AG20443 (cell line): ENCODE results near the gene ARHGAP18.

Experiments
- DNase-seq: peaks from one replicate; pipeline ENCODE4 v3.0.0; 2012; ENCODE audit warnings: low spot score, mixed read lengths

ARHGAP18 gene

DNA sequence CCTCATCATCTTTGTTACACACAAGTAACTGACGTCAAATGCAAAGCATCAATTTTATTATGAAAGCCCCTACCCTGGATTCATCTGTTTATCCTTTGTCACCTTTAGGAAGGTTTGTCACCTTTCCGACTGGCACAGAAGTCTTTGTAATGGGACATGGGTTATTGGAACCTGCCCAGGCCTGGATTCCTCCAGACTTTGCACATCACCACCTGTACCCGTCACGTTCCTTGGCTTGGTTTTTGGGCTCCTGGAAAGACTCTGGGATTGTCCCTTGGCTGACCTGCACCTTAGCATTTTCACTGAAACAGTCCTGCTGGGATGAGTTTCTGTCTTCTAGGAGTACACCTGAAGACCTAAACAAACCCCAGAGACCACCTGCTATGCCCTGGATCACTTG is 15.4 kb upstream of the ARHGAP18 start:
- DNase-seq: no peak

DNA sequence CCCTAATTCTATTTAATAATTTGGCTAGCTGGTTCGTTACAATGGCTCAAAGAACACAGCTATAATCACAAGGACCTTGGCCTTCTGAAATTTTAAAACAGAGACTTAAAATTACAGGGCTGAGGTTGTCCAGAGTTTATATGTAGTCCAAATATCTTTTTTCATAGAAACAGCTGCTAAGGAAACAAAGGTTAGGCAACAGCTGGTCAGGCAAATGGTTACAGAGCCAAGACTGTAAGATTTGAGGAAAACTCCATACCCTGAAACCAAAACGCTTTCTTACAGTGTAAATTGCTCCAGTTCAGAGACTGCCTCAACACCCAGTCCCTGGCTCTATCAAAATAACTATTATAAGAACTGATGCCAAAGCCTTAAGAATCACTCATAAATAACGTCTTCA is 9.7 kb upstream of the ARHGAP18 start:
- peak; percentile 26 for DNase-seq

DNA sequence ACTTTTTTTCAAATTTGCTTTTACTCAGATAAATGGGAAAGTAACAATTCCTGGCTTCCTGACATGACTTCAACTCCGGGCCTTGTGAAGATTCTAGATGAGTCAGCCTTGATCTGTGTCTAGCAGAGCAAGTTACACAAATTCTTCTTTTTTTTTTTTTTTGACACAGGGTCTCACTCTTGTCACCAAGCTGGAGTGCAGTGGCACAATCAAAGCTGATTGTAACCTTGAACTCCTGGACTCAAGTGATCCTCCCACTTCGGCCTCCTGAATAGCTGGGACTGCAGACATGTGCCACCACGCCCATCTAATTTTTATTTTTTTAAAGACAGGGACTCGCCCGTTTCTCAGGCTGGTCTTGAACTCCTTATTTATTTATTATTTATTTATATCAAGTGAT is 7.3 kb upstream of the ARHGAP18 start:
- DNase-seq: peak; percentile 33

DNA sequence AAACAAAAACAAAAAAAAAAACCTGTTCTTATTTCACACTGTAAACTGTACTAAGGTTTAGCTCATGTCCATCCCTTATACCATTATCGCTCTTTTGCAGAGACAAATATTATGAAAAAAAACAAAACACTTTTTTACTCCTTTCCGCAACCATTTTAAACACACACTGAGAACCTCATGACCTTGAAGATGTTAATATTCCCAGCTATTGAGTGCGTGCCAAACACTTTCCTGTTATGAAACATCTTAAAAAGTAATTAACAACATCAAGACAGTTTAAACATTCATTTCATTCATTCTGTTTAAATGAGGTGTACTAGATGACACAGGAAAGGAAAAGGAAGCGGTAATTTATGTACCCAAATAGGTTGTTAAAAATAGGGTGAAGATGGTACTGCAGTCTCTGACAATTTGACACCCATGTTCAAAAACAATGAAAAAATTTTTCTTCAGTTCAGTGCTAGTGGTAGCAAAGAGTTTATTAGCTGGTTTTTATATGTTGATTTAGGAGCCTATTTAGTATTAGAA is 3.9 kb upstream of the ARHGAP18 start:
- no peak for DNase-seq

DNA sequence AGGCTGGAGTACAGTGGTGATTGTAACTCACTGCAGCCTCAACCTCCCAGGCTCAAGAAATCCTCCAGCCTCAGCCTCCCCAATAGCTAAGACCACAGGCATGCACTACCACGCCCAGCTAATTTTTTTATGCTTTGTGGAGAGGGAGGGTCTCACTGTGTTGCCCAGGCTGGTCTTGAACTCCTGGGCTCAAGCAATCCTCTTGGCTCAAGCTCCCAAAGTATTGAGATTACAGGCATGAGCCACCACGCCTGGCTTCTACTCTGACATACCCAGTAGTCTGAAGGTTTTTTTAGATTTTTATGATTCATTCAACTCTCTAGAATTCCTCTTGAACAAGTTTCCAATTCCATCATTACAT is 1.3 kb upstream of the ARHGAP18 start:
- DNase-seq: no peak

DNA sequence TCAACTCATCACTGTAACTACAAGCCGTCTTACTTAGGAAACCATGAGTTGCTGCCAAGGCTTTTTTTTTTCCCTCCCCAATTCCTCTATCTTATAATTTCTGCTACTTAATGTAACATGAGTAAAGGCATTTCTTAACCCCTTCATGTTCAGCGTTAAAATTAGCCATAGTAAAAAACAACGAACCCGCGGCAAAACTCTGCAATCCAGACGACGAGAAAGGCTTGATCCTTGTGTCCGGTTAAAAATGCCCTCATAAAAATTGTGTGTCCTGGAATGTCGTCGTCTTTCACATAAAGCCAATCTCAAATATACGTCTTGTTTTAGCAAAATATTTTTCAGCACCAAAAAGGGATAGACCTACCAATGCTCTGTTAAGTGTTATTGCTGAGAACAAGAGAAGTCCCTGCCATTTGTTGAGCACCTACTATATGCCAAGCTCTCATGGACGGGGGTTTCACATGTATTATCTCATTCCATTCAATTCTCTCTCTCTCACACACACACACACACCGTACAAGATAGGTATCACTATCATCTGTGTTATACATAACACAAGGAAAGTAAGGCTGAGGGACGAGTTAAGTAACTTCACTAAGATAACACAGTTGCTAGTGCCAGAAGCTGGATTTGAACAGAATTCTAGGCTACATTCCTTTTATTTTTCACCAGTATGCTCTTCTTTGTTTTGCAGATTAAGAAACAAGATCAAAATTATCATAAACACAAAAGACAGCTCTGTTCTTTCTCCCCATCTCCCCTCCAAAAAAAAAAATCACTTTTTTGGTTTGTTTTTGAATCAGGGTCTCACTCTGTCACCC is 683 bp upstream of the ARHGAP18 start:
- no peak for DNase-seq

DNA sequence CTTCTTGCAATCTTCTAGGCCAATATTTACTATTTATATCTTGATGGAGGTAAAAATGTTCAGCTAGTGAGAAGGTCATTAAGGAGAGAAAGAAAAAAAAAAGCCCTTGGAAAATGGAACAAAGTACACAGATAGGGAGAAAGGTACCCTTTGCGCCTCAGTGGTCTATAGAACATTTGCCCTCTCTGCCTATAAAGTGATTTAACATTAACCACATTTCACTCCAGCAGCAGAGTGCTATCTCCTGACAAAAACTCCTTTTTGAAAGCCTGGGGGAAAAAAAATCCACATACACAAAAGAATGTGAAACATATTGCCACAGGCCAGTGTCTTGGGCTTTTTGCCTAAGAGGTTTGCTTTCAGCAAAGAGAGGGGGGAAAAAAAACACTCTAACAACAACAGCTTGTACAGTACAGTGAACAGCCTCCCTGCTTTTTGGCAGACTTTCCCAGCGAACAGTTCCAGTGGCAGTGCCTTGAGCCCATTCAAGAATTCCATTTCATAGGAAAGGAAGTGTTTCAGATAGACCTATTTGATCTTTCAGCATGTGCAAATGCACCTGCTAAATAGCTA is 695 bp downstream of the ARHGAP18 start:
- peak; percentile 50 for DNase-seq

DNA sequence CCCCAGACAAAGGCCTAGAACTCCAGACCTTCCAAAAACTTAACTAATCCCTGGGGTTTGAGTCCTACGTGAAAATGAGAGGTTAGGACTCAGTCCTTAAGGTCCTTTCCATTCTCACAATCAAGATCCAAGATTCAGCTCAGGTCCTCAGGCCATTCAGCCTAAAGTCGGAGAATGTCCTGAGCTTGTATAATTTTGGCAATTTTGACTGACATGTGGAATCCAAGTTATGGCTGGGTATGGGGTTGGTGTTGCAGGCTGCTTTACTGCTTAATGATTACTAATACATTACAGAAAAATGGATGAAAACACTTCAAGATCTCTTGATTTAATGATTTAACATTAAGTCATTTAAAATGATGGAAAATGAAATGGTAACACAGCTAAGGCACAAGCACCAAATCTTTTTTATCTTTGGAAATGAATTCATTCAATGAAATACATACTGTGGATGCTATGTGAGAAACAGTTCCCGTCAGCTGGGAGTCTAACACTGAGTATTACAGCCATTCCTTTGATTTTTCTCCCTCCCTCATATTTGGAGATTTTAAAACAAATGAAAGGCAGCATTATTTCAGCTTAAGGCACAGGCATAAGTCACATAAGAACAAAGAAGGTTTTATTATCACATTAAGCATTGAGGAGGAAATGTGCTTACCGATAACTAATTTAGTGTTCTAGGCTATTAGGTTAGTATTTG is 1.3 kb downstream of the ARHGAP18 start:
- no peak for DNase-seq

DNA sequence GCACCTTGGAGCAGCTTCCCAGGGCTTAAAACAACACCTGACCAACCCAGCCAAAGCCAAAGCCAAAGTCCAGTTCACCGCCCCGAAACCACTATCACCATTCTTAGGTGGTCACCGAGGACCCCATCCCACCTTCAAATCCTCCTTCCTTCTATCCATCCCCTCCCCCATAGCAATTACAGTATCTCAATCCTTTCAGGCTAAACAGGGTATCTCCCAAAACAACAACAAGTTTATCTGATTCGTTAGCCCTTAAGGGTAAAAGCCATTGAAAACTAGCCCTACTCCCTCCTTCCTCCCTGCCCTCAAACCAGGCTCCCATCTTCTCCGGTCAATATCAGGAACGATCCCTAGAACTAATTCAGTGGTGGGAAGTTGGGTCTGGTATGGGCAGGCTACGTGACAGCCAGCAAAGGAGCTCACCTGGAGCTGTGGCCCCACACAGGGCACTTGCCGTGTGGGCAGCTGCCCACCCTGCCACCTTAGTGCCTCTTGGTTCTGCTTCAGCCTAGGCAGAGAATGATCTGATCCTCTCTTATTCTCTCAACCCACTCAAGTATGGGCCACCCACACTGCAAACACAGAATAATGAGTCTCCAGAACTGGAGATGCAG is 2.0 kb downstream of the ARHGAP18 start:
- DNase-seq: no peak

DNA sequence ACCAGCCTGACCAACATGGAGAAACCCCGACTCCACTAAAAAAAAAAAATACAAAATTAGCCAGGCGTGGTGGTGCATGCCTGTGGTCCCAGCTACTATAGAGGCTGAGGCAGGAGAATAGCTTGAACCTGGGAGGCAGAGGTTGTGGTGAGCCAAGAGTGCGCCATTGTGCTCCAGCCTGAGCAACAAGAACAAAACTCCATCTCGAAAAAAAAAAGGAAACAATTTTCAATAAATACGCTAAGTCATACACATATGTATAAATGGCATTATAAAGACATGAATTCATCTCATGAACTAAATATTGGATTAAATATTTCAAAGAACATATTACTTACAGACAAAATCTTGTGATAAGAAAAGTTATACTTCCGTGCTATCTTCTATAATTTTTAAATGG is 2.9 kb downstream of the ARHGAP18 start:
- no peak for DNase-seq

DNA sequence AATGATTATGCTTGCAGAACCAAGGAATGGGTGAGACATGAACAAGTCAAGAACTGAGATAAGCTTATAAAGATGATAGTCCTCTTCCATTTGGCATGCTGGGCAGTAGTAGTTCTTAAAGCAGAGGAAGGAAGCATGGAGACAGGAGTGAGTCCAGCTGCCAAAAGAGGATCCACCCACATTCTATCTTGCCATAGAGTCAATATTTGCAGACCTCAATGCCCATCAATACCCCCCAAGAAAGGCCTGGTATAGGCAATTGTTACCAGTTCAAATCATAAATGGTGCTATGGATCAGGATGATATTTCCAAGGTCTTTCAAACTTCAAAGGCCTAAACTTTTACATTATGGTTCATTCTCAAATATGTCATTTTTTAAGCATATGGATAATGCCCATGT is 4.8 kb downstream of the ARHGAP18 start:
- no peak for DNase-seq

DNA sequence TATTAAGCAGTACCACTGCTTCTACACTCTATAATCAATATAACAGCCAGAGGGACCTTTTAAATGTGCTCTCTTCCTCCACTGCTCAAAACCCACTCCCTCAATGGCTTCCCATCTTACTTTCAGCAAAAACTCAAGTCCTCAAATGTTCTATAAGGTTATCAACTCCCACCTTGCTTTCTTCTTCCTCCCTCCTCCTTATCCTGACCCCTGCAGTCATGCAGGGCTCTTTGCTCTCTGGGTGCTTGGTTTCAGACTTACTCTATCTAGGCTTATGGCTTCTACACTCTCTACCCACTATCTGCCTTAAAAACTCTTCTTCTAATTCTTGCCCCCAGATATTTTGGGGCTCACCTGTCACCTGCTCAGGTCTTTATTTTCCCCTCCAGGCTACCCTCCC is 5.3 kb downstream of the ARHGAP18 start:
- DNase-seq: no peak

DNA sequence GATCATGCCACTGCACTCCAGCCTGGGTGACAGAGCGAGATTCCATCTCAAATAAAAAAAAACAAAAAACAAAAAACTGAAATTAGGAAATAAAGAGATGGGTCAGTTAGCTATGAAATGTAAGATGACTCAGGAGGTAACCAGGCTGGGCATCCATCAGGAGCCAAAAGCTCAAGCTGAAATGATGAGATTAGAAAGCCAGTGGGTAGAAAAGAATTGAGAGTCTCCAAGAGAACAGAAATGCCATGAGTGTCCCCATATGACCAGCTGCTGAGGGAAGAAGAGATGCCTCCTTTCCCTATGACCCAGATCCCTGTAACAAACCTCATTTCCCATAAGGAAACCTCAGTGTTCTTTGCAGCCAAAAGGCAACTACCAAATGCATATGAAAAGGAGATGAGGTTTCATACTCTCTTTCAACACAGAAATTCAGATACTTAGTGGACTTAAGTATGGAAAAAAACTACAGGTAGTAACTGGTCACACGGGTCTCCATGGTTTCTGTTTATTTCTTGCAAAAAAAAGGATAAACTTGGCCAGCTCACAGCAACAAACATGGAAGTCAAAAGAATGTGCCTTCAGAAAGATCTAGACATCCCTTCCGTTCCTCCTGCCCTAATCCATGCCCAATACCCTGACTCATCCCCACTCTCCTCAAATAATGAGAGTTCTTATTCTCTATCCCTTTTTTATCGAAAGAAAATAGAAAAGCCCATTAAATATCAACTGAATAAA is 8.1 kb downstream of the ARHGAP18 start:
- peak; percentile 67 for DNase-seq

DNA sequence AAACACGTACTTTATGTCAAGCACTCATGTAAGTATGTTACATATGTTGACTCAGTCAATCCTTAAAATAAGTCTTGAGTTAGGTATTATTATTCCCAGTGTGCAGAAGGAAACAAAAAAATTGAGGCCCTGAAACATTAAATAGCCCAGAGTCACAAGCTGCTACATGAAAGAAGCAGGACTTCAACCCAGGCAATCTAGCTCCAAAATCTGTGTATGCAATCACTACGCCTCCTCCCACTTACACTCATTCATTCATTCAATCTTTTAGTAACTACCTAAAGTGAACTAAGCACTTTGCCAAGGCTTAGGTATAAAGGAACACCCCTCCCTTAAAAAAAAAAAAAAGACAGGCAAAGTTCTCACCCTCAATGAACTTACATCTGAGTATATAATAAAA is 9.3 kb downstream of the ARHGAP18 start:
- DNase-seq: no peak

DNA sequence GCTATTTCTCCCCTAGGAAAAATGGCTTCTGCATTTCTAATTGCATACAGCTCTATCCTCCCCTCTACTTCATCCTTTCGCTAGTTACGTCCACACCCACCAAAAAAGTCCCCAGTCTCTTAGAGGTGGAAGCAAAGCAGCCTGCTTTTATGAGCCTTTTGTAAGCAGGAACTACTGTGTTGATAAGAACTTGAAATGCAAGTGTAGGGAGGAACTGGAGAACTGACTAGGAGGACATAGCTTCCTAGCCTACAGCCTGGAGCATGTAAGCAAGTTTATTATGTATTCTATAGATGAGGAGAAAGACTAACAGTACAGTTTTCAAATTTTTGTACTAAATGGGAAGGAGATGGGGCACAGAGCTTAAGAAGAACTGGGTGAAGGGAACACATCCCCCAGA is 10.3 kb downstream of the ARHGAP18 start:
- DNase-seq: no peak

DNA sequence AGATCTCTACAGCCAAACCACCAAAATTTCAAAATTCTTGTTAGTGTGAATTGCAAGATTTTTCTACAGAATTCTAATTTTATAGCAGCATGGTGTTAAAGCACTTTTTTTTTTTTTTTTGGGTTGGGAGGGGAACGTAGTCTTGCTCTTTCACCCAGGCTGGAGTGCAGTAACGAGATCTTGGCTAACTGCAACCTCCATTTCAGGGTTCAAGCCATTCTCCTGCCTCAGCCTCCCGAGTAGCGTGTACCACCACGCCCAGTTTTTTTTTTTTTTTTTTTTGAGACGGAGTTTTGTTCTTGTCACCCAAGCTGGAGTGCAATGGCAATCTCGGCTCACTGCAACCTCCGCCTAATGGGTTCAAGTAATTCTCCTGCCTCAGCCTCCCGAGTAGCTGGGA is 11.5 kb downstream of the ARHGAP18 start:
- DNase-seq: no peak

DNA sequence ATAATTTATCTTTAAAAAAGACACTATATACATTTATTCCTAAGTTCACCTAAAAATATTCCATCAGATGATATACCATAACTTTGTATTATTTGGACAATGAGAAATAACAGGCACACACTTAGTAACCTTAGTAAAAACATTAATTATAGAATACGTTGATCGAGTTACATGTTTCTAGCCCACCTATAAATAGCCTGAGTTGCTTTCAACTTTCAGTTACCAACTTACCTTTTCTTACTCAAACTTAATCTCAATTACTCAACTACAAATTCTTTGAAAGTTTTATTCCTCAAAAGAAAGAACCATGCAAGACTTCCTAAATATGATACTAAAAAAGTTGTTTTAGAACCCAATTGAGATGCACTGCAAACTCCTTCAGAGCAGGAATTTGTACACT is 12.2 kb downstream of the ARHGAP18 start:
- no peak for DNase-seq

DNA sequence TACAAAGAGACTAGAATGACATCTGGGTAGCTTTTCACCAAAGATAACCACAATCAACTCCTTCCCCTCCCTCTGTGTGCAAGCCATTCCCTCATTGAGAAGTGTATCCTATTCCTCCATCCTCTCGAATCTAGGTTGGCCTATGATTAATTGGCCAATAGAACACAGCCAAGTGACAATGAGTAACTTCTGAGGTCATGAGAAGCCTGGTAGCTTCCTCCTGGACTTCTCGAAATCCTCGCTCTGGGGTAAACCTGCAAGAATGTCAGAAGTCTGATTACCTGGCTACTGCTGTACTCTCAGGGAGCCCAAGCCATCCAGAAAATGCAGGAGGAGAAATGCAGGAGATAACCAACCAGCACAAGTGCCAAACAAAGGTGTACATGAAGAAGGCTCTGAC is 13.1 kb downstream of the ARHGAP18 start:
- no peak for DNase-seq

DNA sequence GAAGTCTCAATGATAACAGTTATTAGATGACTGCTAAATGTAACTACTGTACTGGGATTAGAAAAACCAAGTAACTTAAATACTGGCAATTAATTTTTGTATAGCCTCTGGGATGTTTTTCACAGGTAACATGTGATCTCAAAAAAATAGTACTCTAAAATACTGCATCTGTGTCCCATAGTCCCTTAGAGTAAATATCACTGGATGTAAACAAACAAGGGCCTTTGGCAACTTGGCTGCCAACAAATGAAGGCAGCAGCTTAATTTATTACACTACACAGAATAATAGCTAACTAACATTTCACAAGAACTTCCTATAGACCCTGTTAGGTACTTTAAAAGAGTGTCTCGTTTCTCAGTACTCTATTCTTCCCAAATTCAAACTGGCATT is 14.0 kb downstream of the ARHGAP18 start:
- no peak for DNase-seq

DNA sequence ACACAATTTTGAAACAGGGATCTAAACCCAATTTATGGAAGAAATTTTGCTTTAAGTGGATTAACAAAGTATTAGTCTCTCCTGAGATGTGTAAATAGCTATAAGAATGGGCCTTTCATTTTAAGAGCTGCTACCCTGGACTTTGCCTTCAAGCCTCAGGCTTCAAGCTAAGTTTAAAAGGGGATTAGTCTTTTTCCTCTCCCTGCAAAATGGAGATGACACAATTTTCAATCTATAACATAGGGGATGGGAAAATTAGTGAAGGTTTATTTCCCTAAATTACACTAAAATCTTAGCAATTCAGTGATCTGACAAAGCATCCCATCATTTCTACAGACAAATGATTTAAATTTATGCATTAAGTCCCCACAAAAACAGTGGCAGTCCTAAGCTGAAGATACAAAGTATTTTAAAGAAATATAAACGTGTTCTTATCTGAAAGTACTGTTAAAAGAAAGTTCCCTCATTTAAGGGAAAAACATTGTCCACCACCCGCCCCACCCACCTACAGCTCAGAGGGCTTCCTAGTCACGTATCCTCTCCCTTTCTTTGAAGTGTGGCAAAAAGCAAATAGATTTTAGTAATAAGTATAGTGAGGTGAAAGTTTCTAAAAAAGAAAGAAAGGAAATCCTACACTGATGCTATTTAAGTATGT is 14.5 kb downstream of the ARHGAP18 start:
- no peak for DNase-seq

DNA sequence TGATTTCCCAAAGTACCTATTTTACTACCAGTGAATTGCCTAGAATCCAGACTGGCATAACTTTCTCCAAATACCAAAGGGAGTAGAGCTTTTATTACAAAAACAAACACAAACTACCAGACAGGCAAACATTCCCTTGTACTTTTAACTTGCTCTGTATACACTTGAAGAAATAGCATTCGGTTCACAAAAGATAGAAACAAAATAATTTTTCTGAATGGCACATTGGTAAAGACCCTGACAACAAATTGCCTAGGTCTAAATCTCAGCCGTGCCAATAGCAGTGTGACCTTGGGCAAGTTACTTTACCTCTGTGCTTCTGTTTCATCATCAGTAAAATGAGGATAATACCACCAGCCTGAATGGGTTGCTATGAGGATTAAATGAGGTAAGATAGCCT is 15.9 kb downstream of the ARHGAP18 start:
- no peak for DNase-seq

DNA sequence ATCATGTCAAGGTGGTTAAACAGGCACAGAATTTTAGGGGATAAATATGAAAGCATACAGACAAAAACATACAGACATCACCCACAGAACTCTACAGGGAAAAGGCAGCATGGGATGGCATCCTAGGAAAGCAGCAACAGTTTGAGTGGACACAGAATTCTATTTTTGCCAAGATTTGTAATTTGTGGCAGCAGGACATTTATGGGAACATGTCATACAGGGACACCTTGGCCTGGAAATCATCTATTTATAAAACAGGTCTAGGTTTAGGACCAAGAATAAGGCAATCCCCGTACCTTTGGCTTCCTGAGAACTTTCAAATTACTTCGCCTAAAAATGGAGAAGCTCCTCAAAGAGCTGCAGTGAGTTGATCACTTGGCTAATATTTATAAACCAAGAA is 17.5 kb downstream of the ARHGAP18 start:
- no peak for DNase-seq
